ENCODE measurements around the gene SMC2.
A peak's percentile ranks its signal among the peaks of the same experiment; 100 is the strongest.

SMC2 gene

GRCh38 chr9:104142799-104143549 lies 48.9 kb downstream of the SMC2 start:
- Histone ChIP-seq H3K27me3 (ENCODE audit: control insufficient read depth in 3 of 3, insufficient read depth in 3 of 3, low read depth in 1 of 3, low read length in 3 of 3) (no peaks in the 10 kb centered on the region), H2BK12ac (ENCODE audit: low read length) (no peak overlapping the region), H3K18ac (ENCODE audit: low read length) (no peak overlapping the region), H4K8ac (ENCODE audit: low read depth, low read length) (no peak overlapping the region), H3K23ac (ENCODE audit: low read depth, low read length, poor library complexity) (no peak overlapping the region), H3K4me2 (ENCODE audit: insufficient read depth, low read length, poor library complexity, severe bottlenecking) (no peak overlapping the region), H2AK5ac (ENCODE audit: low read depth, low read length) (no peak overlapping the region), H3K36me3 (replicated peaks in 1 of 2; ENCODE audit: control insufficient read depth in 2 of 2, insufficient read depth in 2 of 2, low read length in 2 of 2) (peaks cover 1 to 56% of the 10 kb centered on the region in 2 donors), H2BK5ac (ENCODE audit: low read length) (no peak overlapping the region), H2AFZ (ENCODE audit: low read length) (no peak overlapping the region), H3K79me1 (ENCODE audit: low read depth, low read length) (no peaks in the 10 kb centered on the region), H3K9me3 (replicated peaks in 1 of 2; ENCODE audit: control insufficient read depth in 2 of 2, insufficient read depth in 1 of 2, low read depth in 1 of 2, low read length in 2 of 2) (no peaks in the 10 kb centered on the region), H3K4me1 (ENCODE audit: control insufficient read depth in 2 of 2, insufficient read depth in 1 of 2, low read depth in 1 of 2, low read length in 2 of 2) (no peaks in the 10 kb centered on the region), H3K4me3 (ENCODE audit: low read length in 2 of 2) (no peak overlapping the region), H3K9ac (ENCODE audit: low read depth, low read length, poor library complexity) (peak overlapping the region; percentile 12), H3K14ac (ENCODE audit: low read length) (no peak overlapping the region), H3K4ac (ENCODE audit: low read length) (no peak overlapping the region), H2BK120ac (ENCODE audit: low read depth, low read length) (no peak overlapping the region), H2BK15ac (ENCODE audit: low read length) (no peak overlapping the region), H3K27ac (replicated peaks; ENCODE audit: low read length) (no peak overlapping the region), H4K91ac (ENCODE audit: low read depth, low read length, poor library complexity) (no peak overlapping the region)
- no peak for DNase-seq (ENCODE audit: low spot score)
- WGBS, 2 donors (ENCODE audit: extremely low coverage in 2 of 2, insufficient read length in 2 of 2, insufficient replicate concordance in 1 of 2), result no CpG with 5 or more reads among the region's 3 CpGs

- Histone ChIP-seq H3K4me2 (ENCODE audit: insufficient read depth, low read length, poor library complexity, severe bottlenecking) (no peak overlapping the region), H2AK5ac (ENCODE audit: low read depth, low read length) (no peak overlapping the region), H3K27me3 (ENCODE audit: control insufficient read depth in 3 of 3, insufficient read depth in 3 of 3, low read depth in 1 of 3, low read length in 3 of 3) (no peaks in the 10 kb centered on the region), H4K8ac (ENCODE audit: low read depth, low read length) (no peak overlapping the region), H2AFZ (ENCODE audit: low read length) (no peak overlapping the region), H3K18ac (ENCODE audit: low read length) (no peak overlapping the region), H3K36me3 (replicated peaks in 1 of 2; ENCODE audit: control insufficient read depth in 2 of 2, insufficient read depth in 2 of 2, low read length in 2 of 2) (peaks cover under 1 to 51% of the 10 kb centered on the region in 2 donors), H3K9me3 (replicated peaks in 1 of 2; ENCODE audit: control insufficient read depth in 2 of 2, insufficient read depth in 1 of 2, low read depth in 1 of 2, low read length in 2 of 2) (no peaks in the 10 kb centered on the region), H3K14ac (ENCODE audit: low read length) (no peak overlapping the region), H3K9ac (ENCODE audit: low read depth, low read length, poor library complexity) (no peak overlapping the region), H3K23ac (ENCODE audit: low read depth, low read length, poor library complexity) (no peak overlapping the region), H3K27ac (replicated peaks; ENCODE audit: low read length) (no peak overlapping the region), H3K4ac (ENCODE audit: low read length) (no peak overlapping the region), H2BK5ac (ENCODE audit: low read length) (no peak overlapping the region), H2BK15ac (ENCODE audit: low read length) (no peak overlapping the region), H3K4me1 (ENCODE audit: control insufficient read depth in 2 of 2, insufficient read depth in 1 of 2, low read depth in 1 of 2, low read length in 2 of 2) (no peaks in the 10 kb centered on the region), H2BK12ac (ENCODE audit: low read length) (no peak overlapping the region), H2BK120ac (ENCODE audit: low read depth, low read length) (no peak overlapping the region), H4K91ac (ENCODE audit: low read depth, low read length, poor library complexity) (no peak overlapping the region), H3K4me3 (ENCODE audit: low read length in 2 of 2) (no peak overlapping the region), H3K79me1 (ENCODE audit: low read depth, low read length) (no peaks in the 10 kb centered on the region)
- no CpG with 5 or more reads among the region's 3 CpGs for WGBS, 2 donors (ENCODE audit: extremely low coverage in 2 of 2, insufficient read length in 2 of 2, insufficient replicate concordance in 1 of 2)
- DNase-seq (ENCODE audit: low spot score), result no peak
Measured at GRCh38 chr9:104143550-104143910, 49.4 kb downstream of the SMC2 start.

GRCh38 chr9:104144336-104144735 lies 50.2 kb downstream of the SMC2 start:
- WGBS, 2 donors (ENCODE audit: extremely low coverage in 2 of 2, insufficient read length in 2 of 2, insufficient replicate concordance in 1 of 2), result no CpG with 5 or more reads among the region's 1 CpG
- H3K27ac ChIP-seq (replicated peaks; ENCODE audit: low read length), result no peak overlapping the region

GRCh38 chr9:104173067-104173466 lies 79.0 kb downstream of the SMC2 start:
- Histone ChIP-seq H3K23ac (ENCODE audit: low read depth, low read length, poor library complexity) (no peak overlapping the region), H2BK5ac (ENCODE audit: low read length) (no peak overlapping the region), H3K79me1 (ENCODE audit: low read depth, low read length) (no peaks in the 10 kb centered on the region), H3K4me1 (ENCODE audit: control insufficient read depth in 2 of 2, insufficient read depth in 1 of 2, low read depth in 1 of 2, low read length in 2 of 2) (no peaks in the 10 kb centered on the region), H4K91ac (ENCODE audit: low read depth, low read length, poor library complexity) (no peak overlapping the region), H3K9me3 (replicated peaks in 1 of 2; ENCODE audit: control insufficient read depth in 2 of 2, insufficient read depth in 1 of 2, low read depth in 1 of 2, low read length in 2 of 2) (no peaks in the 10 kb centered on the region), H3K4me3 (ENCODE audit: low read length in 2 of 2) (no peak overlapping the region), H2BK15ac (ENCODE audit: low read length) (no peak overlapping the region), H3K4ac (ENCODE audit: low read length) (no peak overlapping the region), H3K18ac (ENCODE audit: low read length) (no peak overlapping the region), H2AFZ (ENCODE audit: low read length) (no peak overlapping the region), H3K9ac (ENCODE audit: low read depth, low read length, poor library complexity) (no peak overlapping the region), H2BK12ac (ENCODE audit: low read length) (no peak overlapping the region), H3K36me3 (replicated peaks in 1 of 2; ENCODE audit: control insufficient read depth in 2 of 2, insufficient read depth in 2 of 2, low read length in 2 of 2) (no peaks in the 10 kb centered on the region), H3K4me2 (ENCODE audit: insufficient read depth, low read length, poor library complexity, severe bottlenecking) (no peak overlapping the region), H2AK5ac (ENCODE audit: low read depth, low read length) (no peak overlapping the region), H2BK120ac (ENCODE audit: low read depth, low read length) (no peak overlapping the region), H3K27me3 (ENCODE audit: control insufficient read depth in 3 of 3, insufficient read depth in 3 of 3, low read depth in 1 of 3, low read length in 3 of 3) (no peaks in the 10 kb centered on the region), H3K27ac (replicated peaks; ENCODE audit: low read length) (no peak overlapping the region), H4K8ac (ENCODE audit: low read depth, low read length) (no peak overlapping the region), H3K14ac (ENCODE audit: low read length) (no peak overlapping the region)
- WGBS, 2 donors (ENCODE audit: extremely low coverage in 2 of 2, insufficient read length in 2 of 2, insufficient replicate concordance in 1 of 2), result no CpG with 5 or more reads among the region's 1 CpG
- no peak for DNase-seq (ENCODE audit: low spot score)

More at GRCh38 chr9:104144336-104144735, 50.2 kb downstream of the SMC2 start:
- H2AK5ac ChIP-seq (ENCODE audit: low read depth, low read length), result no peak overlapping the region
- H3K23ac ChIP-seq (ENCODE audit: low read depth, low read length, poor library complexity), result no peak overlapping the region
- no peak overlapping the region for H3K18ac ChIP-seq (ENCODE audit: low read length)
- no peak overlapping the region for H2BK120ac ChIP-seq (ENCODE audit: low read depth, low read length)
- no peak overlapping the region for H3K4me3 ChIP-seq (ENCODE audit: low read length in 2 of 2)
- DNase-seq (ENCODE audit: low spot score), result no peak
- no peak overlapping the region for H3K4me2 ChIP-seq (ENCODE audit: insufficient read depth, low read length, poor library complexity, severe bottlenecking)
- H3K27me3 ChIP-seq (ENCODE audit: control insufficient read depth in 3 of 3, insufficient read depth in 3 of 3, low read depth in 1 of 3, low read length in 3 of 3), result no peaks in the 10 kb centered on the region
- no peak overlapping the region for H2BK5ac ChIP-seq (ENCODE audit: low read length)
- no peaks in the 10 kb centered on the region for H3K9me3 ChIP-seq (replicated peaks in 1 of 2; ENCODE audit: control insufficient read depth in 2 of 2, insufficient read depth in 1 of 2, low read depth in 1 of 2, low read length in 2 of 2)
- H3K79me1 ChIP-seq (ENCODE audit: low read depth, low read length), result no peaks in the 10 kb centered on the region
- no peak overlapping the region for H3K14ac ChIP-seq (ENCODE audit: low read length)
- no peak overlapping the region for H2BK12ac ChIP-seq (ENCODE audit: low read length)
- H4K8ac ChIP-seq (ENCODE audit: low read depth, low read length), result no peak overlapping the region
- H3K4ac ChIP-seq (ENCODE audit: low read length), result no peak overlapping the region
- H3K36me3 ChIP-seq (replicated peaks in 1 of 2; ENCODE audit: control insufficient read depth in 2 of 2, insufficient read depth in 2 of 2, low read length in 2 of 2), result peaks cover 0 to 43% of the 10 kb centered on the region in 2 donors
- H4K91ac ChIP-seq (ENCODE audit: low read depth, low read length, poor library complexity), result no peak overlapping the region
- no peak overlapping the region for H2AFZ ChIP-seq (ENCODE audit: low read length)
- H2BK15ac ChIP-seq (ENCODE audit: low read length), result no peak overlapping the region
- no peak overlapping the region for H3K9ac ChIP-seq (ENCODE audit: low read depth, low read length, poor library complexity)
- H3K4me1 ChIP-seq (ENCODE audit: control insufficient read depth in 2 of 2, insufficient read depth in 1 of 2, low read depth in 1 of 2, low read length in 2 of 2), result no peaks in the 10 kb centered on the region

Data from neuronal stem cell (in vitro differentiated cells).